ENCODE data around the gene GTF3C1. TPM values are rescaled to one million over a fixed set of nuclear protein-coding genes. Genes with fewer than 3 reads are reported as not detected.
A peak's percentile ranks its signal among the peaks of the same experiment; 100 is the strongest.

GTF3C1 gene
- total RNA-seq, 1 experiment from 2014 or later, result 97.5 TPM

DNA sequence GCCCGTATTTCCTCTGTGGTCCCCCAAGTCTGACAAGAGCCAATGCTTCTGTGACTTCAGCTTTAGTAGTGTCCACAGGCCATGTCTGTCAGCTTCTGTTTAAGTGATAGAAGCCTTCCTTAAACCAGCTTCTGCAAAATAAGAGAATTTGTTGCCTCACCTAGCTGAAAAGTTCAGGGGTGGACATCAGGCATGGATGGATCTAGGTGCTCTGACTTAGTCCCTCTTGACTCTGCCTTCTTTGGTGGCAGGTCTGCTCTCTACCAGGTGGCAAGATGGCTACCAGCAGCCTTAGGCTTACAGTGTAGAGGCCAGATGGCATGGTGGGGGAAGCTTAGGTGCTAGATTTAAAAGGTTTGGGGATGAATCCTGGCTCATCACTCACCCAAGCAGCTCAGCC lies 33.9 kb upstream of the GTF3C1 start:
- Histone ChIP-seq H3K4me2 (ENCODE audit: low read length) (no peak overlapping the region), H3F3A (ENCODE audit: low read length, unreplicated experiment) (no peaks in the 10 kb centered on the region), H3K36me3 (ENCODE audit: low read depth, low read length) (no peaks in the 10 kb centered on the region), H2AFZ (ENCODE audit: low read length) (no peak overlapping the region), H3K79me2 (ENCODE audit: low read length) (no peaks in the 10 kb centered on the region), H3K4me1 (ENCODE audit: insufficient read depth, low read length) (peaks cover 14% of the 10 kb centered on the region), H3K9me3 (ENCODE audit: low read length) (no peaks in the 10 kb centered on the region), H3K27ac (ENCODE audit: low read length) (no peak overlapping the region), H3K4me3 (ENCODE audit: low read length) (no peak overlapping the region), H3K9me2 (replicated peaks; ENCODE audit: low read length) (no peaks in the 10 kb centered on the region), H4K20me1 (ENCODE audit: low read length) (no peaks in the 10 kb centered on the region), H3K27me3 (ENCODE audit: low read length) (no peaks in the 10 kb centered on the region), H3K9ac (ENCODE audit: low read length) (no peak overlapping the region)
- ChIA-PET CTCF (no interaction called here), POLR2A (ENCODE audit: unreplicated experiment) (no interaction called here)
- TF ChIP-seq EZH2 (IDR thresholded peaks at IDR 0.05; ENCODE audit: low read length, unreplicated experiment) (no peak), CTCF (conservative IDR thresholded peaks at IDR 0.05; ENCODE audit: low read depth, low read length) (no peak), EZH2phosphoT487 (IDR thresholded peaks at IDR 0.05; ENCODE audit: borderline replicate concordance, low read length) (no peak)
- BruUV-seq (replicated peaks), result no TSS peak
- DNase-seq (no peak), ATAC-seq (no peak)
- intact Hi-C loops (cut with micrococcal nuclease), result no loop called here

GRCh38 chr16:27582883-27583282 lies 33.2 kb upstream of the GTF3C1 start:
- Histone ChIP-seq H3K27me3 (ENCODE audit: low read length) (no peaks in the 10 kb centered on the region), H3K79me2 (ENCODE audit: low read length) (no peaks in the 10 kb centered on the region), H4K20me1 (ENCODE audit: low read length) (no peaks in the 10 kb centered on the region), H3K27ac (ENCODE audit: low read length) (no peak overlapping the region), H2AFZ (ENCODE audit: low read length) (no peak overlapping the region), H3K36me3 (ENCODE audit: low read depth, low read length) (no peaks in the 10 kb centered on the region), H3F3A (ENCODE audit: low read length, unreplicated experiment) (no peaks in the 10 kb centered on the region), H3K9ac (ENCODE audit: low read length) (no peak overlapping the region), H3K9me2 (replicated peaks; ENCODE audit: low read length) (no peaks in the 10 kb centered on the region), H3K4me3 (ENCODE audit: low read length) (no peak overlapping the region), H3K9me3 (ENCODE audit: low read length) (no peaks in the 10 kb centered on the region), H3K4me2 (ENCODE audit: low read length) (no peak overlapping the region), H3K4me1 (ENCODE audit: insufficient read depth, low read length) (peaks cover 21% of the 10 kb centered on the region)
- CTCF ChIA-PET, result no interaction called here
- no TSS peak for BruUV-seq (replicated peaks)
- no peak for TF ChIP-seq EZH2phosphoT487 (IDR thresholded peaks at IDR 0.05; ENCODE audit: borderline replicate concordance, low read length)
- no peak for TF ChIP-seq CTCF (conservative IDR thresholded peaks at IDR 0.05; ENCODE audit: low read depth, low read length)
- TF ChIP-seq EZH2 (IDR thresholded peaks at IDR 0.05; ENCODE audit: low read length, unreplicated experiment), result no peak
- ATAC-seq, result no peak
- POLR2A ChIA-PET (ENCODE audit: unreplicated experiment), result no interaction called here
- intact Hi-C loops (cut with micrococcal nuclease), result no loop called here
- no peak for DNase-seq

DNA sequence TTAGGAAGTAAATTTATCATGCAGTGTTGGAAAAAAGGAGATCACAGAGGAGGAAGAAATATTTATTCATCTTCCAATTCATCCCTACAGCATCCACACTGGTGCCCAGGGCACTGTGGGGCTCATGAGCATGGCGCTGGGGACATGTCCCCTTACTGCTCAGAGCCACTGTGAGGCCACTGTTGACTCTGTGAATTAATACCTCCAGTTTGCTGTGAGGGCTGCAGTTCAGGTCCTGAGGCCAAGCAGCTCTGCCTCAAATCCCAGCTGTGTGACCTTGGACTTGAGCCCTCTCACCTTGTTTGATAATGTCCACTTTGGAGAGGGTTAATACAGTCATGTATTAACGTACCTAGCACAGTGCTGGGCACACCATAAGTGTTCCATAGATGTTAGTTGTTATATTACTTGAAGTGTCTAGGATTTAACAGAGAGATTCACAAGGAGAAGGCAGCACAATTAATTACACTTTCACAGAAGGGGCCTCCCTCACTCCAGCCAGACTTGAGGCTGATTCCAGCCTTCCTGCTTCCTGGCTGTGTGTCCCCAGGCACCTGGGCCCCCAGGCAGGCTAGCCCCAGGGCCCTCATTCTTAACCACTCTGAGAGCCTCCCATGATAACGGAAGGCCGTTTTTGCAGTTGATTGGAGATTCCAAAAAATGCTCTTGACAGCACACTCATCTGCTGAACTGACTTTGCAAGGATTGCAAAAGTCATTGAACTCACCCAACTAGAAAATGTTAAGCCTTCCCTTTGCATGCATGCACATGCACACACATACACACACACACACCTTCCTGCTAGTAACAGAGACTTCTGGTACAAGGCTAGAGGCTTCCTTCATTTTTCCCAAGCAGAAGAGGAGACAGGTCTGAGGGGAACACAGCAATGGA lies 29.6 kb upstream of the GTF3C1 start:
- Histone ChIP-seq H2AFZ (ENCODE audit: low read length) (no peak overlapping the region), H3K36me3 (ENCODE audit: low read depth, low read length) (no peaks in the 10 kb centered on the region), H3K4me1 (ENCODE audit: insufficient read depth, low read length) (peaks cover 22% of the 10 kb centered on the region), H3K27me3 (ENCODE audit: low read length) (no peaks in the 10 kb centered on the region), H4K20me1 (ENCODE audit: low read length) (no peaks in the 10 kb centered on the region), H3K79me2 (ENCODE audit: low read length) (no peaks in the 10 kb centered on the region), H3K4me3 (ENCODE audit: low read length) (0 out of 2 replicates have a peak overlapping the region, but pooled peaks have one; percentile 18), H3F3A (ENCODE audit: low read length, unreplicated experiment) (no peaks in the 10 kb centered on the region), H3K9ac (ENCODE audit: low read length) (no peak overlapping the region), H3K4me2 (ENCODE audit: low read length) (peak overlapping the region; percentile 57), H3K9me3 (ENCODE audit: low read length) (no peaks in the 10 kb centered on the region), H3K9me2 (replicated peaks; ENCODE audit: low read length) (no peaks in the 10 kb centered on the region), H3K27ac (ENCODE audit: low read length) (peak overlapping the region; percentile 51)
- DNase-seq (no peak), ATAC-seq (peak; percentile 48)
- TF ChIP-seq EZH2phosphoT487 (IDR thresholded peaks at IDR 0.05; ENCODE audit: borderline replicate concordance, low read length) (no peak), EZH2 (IDR thresholded peaks at IDR 0.05; ENCODE audit: low read length, unreplicated experiment) (no peak), CTCF (conservative IDR thresholded peaks at IDR 0.05; ENCODE audit: low read depth, low read length) (no peak)
- ChIA-PET POLR2A (ENCODE audit: unreplicated experiment) (interaction anchor here (1.4 kb wide), 1 partner anchor 30 kb away, joined by 9 read pairs; the partner anchor contains the start of genes GTF3C1 and KATNIP), CTCF (no interaction called here)
- no TSS peak for BruUV-seq (replicated peaks)
- intact Hi-C loops (cut with micrococcal nuclease), result no loop called here
